ENCODE results near the gene OR10H5.
"Not testable (repeated sequence)": the region's sequence is repeated elsewhere in the genome, so short reads cannot be mapped to it uniquely, and the experiment has no call there.

GRCh38 chr19:15782896-15783295, 4.6 kb upstream of the OR10H5 start:
- TF ChIP-seq, protein P1, sequence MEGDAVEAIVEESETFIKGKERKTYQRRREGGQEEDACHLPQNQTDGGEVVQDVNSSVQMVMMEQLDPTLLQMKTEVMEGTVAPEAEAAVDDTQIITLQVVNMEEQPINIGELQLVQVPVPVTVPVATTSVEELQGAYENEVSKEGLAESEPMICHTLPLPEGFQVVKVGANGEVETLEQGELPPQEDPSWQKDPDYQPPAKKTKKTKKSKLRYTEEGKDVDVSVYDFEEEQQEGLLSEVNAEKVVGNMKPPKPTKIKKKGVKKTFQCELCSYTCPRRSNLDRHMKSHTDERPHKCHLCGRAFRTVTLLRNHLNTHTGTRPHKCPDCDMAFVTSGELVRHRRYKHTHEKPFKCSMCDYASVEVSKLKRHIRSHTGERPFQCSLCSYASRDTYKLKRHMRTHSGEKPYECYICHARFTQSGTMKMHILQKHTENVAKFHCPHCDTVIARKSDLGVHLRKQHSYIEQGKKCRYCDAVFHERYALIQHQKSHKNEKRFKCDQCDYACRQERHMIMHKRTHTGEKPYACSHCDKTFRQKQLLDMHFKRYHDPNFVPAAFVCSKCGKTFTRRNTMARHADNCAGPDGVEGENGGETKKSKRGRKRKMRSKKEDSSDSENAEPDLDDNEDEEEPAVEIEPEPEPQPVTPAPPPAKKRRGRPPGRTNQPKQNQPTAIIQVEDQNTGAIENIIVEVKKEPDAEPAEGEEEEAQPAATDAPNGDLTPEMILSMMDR (IDR thresholded peaks at IDR 0.05; ENCODE audit: borderline replicate concordance, extremely low read depth, low read length, poor library complexity, severe bottlenecking), result not testable (repeated sequence)
- TF ChIP-seq EZH2 (IDR thresholded peaks at IDR 0.05; ENCODE audit: borderline replicate concordance, low read depth, low read length, severe bottlenecking), result not testable (repeated sequence)

Data from DND-41 (cell line).